CD4-positive, alpha-beta T cell treated with Interleukin-2 at 100 ng/mL for 4 hours (primary cell): ENCODE data around the gene HINFP.

Source experiments
- DNase-seq: peaks from one replicate; pipeline ENCODE4 v3.0.0-alpha.2; 2020; ENCODE audit warnings: low spot score

Gene HINFP, protein sequence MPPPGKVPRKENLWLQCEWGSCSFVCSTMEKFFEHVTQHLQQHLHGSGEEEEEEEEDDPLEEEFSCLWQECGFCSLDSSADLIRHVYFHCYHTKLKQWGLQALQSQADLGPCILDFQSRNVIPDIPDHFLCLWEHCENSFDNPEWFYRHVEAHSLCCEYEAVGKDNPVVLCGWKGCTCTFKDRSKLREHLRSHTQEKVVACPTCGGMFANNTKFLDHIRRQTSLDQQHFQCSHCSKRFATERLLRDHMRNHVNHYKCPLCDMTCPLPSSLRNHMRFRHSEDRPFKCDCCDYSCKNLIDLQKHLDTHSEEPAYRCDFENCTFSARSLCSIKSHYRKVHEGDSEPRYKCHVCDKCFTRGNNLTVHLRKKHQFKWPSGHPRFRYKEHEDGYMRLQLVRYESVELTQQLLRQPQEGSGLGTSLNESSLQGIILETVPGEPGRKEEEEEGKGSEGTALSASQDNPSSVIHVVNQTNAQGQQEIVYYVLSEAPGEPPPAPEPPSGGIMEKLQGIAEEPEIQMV

GRCh38 chr11:119121008-119121810, at the start of gene HINFP:
Gene HINFP, plus strand, starts transcription at chr11:119121580. Its CDS starts 5,365 bp downstream, at chr11:119126945.
- peak; percentile 100 for DNase-seq

DNA sequence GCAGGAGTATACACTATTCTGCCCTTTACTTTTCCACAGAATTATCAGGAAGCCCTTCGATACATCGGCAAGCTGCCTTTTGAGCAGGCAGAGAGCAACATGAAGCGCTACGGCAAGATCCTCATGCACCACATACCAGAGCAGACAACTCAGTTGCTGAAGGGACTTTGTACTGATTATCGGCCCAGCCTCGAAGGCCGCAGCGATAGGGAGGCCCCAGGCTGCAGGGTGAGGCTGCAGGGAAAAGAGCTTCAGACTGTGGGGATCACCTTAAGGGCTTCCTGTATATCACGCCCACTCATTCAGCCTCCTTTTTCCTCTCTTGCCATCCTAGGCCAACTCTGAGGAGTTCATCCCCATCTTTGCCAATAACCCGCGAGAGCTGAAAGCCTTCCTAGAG, 43.5 kb upstream of the HINFP start:
- no peak for DNase-seq

- no peak for DNase-seq
These were observed 42.5 kb upstream of the HINFP start for GRCh38 chr11:119078675-119079420.

DNA sequence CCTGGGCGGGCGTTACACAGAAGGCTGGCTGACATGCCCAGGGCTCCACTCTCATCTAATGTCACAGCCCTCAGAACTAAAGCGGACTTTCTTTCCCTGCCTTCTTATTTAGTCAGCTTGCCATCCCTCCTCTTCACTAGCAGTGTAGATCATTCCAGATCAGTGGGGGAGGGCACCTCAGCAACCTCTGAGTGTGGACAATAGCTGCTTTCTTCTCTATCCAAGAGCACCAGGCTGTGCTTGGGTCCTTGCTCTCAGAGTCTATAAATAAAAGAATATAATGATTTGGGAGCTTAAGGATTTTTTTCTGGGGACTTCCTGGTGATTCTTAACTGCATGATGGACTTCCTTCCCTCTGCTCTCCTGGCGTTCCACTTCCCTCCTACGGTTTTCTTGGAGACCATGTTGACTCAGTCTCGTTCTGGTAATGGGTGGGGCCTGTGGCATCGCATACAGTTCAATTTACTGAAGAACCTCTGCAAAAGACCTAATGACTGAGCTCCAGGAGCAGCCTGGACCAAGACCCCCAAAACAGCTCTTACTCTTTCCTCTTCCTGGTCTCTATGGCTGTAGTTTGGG, 39.6 kb upstream of the HINFP start:
- DNase-seq: no peak

DNA sequence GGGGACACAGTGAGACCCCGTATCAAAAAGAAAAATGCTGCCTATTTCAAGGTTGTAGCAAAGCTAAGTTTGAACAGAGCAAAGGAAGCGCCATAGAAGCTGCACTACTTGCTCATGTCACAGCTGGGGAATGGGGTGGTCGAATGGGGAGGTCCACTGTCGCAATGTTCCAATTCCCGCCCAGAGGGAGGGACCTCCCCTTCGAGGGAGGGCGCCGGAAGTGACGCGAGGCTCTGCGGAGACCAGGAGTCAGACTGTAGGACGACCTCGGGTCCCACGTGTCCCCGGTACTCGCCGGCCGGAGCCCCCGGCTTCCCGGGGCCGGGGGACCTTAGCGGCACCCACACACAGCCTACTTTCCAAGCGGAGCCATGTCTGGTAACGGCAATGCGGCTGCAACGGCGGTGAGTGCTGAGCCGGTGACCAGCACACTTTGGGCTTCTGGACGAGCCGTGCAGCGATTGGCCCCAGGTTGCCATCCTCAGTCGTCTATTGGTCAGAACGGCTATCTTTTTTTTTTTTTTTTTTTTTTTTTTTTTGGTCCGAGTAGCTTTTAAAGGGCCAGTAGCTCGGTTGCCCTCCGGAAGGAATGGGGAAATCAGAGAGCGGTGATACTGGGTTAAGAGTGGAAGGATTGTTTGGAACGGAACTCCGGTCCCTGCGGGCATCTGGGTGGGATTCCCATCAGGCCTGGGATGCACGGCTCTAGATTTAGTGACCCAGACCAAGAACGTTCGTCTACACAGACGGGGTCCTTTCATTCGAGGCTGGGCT, 36.5 kb upstream of the HINFP start, which contains the start of gene HMBS:
Gene HMBS (plus strand): TSS at position 219 of the 774 bp plus-strand sequence. CDS start 153 bp downstream, at position 372.
- DNase-seq: peak; percentile 91

GRCh38 chr11:119085437-119085847, 35.9 kb upstream of the HINFP start:
- no peak for DNase-seq

DNA sequence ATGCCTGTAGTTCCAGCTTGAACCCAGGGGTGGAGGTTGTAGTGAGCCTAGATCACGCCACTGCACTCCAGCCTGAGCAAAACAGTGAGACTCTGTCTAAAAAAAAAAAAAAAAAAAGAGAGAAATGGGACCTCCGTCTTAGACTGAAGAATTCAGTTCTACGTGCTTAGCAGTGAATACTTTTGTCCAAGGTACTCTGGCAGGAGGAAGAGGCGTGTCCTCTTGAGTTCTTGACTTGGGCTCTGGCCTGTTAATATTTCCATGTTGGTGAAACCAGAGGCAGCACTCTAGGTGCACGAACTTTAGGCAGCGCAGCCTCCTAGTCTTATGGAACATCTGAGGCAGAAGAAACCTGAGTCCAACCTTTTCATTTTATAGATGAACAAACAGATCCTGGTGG, 34.3 kb upstream of the HINFP start:
- DNase-seq: no peak

GRCh38 chr11:119087747-119088241, 33.6 kb upstream of the HINFP start:
- no peak for DNase-seq

DNA sequence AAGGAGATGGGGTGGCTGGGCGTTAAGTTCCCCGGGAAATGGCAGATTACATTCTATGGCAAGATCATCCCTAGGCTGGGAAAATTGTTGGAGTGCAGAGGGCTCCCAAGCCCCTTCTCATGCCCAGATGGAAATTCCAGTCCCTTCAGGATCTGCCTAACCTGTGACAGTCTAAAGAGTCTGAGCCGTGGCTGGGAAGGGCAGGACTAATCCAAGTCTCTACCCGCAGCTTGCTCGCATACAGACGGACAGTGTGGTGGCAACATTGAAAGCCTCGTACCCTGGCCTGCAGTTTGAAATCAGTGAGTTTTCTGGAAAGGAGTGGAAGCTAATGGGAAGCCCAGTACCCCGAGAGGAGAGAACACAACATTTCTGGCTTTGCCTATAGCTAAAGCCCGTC, 33.0 kb upstream of the HINFP start:
- no peak for DNase-seq

- DNase-seq: no peak
These were observed 32.1 kb upstream of the HINFP start for GRCh38 chr11:119089319-119089718.

- DNase-seq: no peak
These were observed 30.2 kb upstream of the HINFP start for GRCh38 chr11:119091178-119091577.

- DNase-seq: no peak
These were observed 29.2 kb upstream of the HINFP start for GRCh38 chr11:119091966-119092879.

DNA sequence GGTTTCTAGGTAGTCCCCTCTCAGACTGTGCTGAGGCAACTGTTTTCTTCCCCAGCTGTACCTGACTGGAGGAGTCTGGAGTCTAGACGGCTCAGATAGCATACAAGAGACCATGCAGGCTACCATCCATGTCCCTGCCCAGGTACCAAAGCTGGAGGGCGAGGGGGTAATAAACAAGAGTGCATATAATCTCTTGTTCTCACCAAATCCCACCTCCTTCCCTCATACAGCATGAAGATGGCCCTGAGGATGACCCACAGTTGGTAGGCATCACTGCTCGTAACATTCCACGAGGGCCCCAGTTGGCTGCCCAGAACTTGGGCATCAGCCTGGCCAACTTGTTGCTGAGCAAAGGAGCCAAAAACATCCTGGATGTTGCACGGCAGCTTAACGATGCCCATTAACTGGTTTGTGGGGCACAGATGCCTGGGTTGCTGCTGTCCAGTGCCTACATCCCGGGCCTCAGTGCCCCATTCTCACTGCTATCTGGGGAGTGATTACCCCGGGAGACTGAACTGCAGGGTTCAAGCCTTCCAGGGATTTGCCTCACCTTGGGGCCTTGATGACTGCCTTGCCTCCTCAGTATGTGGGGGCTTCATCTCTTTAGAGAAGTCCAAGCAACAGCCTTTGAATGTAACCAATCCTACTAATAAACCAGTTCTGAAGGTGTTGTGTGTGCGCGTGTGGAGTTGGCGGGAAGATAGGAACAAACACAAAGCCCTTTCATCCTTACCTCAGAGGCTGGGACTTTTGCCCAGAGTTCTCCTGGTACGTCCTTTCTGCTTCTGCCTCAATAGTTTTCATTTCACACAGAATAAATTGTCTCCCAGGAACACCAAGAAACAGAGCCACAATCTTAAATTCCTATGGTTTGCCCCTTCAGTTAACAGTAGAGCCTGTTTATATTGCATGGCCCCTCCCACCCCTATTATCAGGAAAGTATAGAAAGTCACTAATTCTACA, 28.2 kb upstream of the HINFP start:
- no peak for DNase-seq

GRCh38 chr11:119093942-119094815, 27.2 kb upstream of the HINFP start:
- peak; percentile 32 for DNase-seq

DNA sequence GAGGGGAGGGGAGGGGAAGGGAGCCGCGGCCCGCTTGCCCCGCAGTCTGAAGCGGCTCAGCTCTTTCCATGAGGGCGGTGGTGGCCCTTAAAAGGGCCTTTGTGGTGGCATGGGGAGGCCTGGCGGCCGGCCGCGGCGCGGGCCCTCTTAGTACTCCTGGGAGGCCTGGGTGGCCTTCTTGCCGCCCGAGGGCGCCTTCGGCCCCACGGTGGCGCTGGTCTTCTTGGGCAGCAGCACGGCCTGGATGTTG, 26.6 kb upstream of the HINFP start:
- DNase-seq: peak; percentile 60

DNA sequence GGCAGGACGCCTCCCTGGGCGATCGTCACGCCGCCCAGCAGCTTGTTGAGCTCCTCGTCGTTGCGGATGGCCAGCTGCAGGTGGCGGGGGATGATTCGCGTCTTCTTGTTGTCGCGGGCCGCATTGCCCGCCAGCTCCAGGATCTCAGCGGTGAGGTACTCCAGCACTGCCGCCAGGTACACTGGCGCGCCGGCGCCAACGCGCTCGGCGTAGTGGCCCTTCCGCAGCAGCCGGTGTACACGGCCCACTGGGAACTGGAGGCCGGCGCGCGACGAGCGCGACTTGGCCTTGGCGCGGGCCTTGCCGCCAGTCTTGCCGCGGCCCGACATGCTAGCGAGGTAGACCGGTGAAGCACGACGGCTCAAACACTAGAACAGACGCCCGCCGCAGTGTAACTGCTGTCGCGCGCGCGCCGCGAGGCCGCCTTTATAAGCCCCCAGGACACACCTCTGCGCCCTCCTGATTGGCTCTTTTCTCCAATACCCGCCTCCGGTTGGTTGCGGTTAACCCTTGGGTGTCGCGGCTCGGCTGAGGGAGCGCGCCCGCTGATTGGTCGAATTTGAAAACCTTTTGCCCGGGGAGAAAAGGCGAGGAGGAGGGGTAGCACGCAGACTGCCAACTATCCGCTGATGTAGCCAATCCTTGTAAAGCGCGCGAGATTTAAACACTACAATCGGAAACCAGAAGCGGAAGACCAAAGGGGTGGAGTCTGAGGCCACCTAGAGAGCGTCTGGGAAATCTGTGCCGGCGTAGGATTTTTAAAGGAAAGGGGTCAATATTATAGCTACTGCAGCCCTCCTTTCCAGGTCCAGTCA, 26.1 kb upstream of the HINFP start:
- peak; percentile 100 for DNase-seq

DNA sequence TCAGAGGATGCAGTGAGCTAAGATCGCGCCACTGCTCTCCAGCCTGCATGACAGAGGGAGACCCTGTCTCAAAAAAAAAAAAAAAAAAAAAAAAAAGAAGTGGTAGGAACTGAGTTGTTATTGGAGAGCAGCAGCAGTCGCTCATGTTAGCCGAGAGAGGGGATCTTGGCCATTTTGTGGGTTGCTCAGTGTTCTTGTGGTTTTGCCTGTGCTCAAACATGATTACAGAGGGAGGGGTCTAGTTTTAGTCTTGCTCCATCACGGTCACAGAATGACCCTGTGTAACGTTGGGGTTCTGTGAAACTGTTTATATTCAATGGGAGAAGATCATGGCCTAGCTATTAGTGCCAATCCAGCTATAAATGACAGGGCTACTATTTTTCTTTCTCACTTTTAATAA, 21.7 kb upstream of the HINFP start:
- no peak for DNase-seq
